ENCODE results near the gene CHD6.

Gene CHD6

GRCh38 chr20:41436679-41437078, 181.5 kb downstream of the CHD6 start:
- H3K27ac ChIP-seq (ENCODE audit: low read depth, low read length, poor library complexity, severe bottlenecking): no peak overlapping the region
- no peaks in the 10 kb centered on the region for H3K79me2 ChIP-seq (ENCODE audit: insufficient read depth, low read length)
- no peaks in the 10 kb centered on the region for H3K27me3 ChIP-seq (ENCODE audit: insufficient read depth, low read length)
- H4K20me1 ChIP-seq (ENCODE audit: insufficient read depth, low read length): no peaks in the 10 kb centered on the region
- no peaks in the 10 kb centered on the region for H3K4me1 ChIP-seq (ENCODE audit: insufficient read depth, low read length, severe bottlenecking)
- H3F3A ChIP-seq (ENCODE audit: insufficient read depth, low read length): no peaks in the 10 kb centered on the region
- no peak overlapping the region for H3K4me2 ChIP-seq (ENCODE audit: low read length)
- H3K4me3 ChIP-seq (ENCODE audit: low read depth, low read length, poor library complexity, severe bottlenecking): no peak overlapping the region
- H3K9ac ChIP-seq (ENCODE audit: low read length): no peak overlapping the region
- no peaks in the 10 kb centered on the region for H3K9me2 ChIP-seq (ENCODE audit: low read depth, low read length)
- H2AFZ ChIP-seq (ENCODE audit: low read length): no peak overlapping the region
- TF ChIP-seq EZH2 (IDR thresholded peaks at IDR 0.05; ENCODE audit: borderline replicate concordance, low read length): no peak
- TF ChIP-seq CTCF (IDR thresholded peaks at IDR 0.05; ENCODE audit: low read length): no peak
- no peaks in the 10 kb centered on the region for H3K9me3 ChIP-seq (ENCODE audit: low read length)
- peaks cover 54% of the 10 kb centered on the region for H3K36me3 ChIP-seq (ENCODE audit: insufficient read depth, low read length)

GRCh38 chr20:41433203-41433602, 185.0 kb downstream of the CHD6 start:
- TF ChIP-seq CTCF (IDR thresholded peaks at IDR 0.05; ENCODE audit: low read length) (no peak), EZH2 (IDR thresholded peaks at IDR 0.05; ENCODE audit: borderline replicate concordance, low read length) (no peak)
- Histone ChIP-seq H3K4me2 (ENCODE audit: low read length) (no peak overlapping the region), H3K36me3 (ENCODE audit: insufficient read depth, low read length) (peaks cover 43% of the 10 kb centered on the region), H3K4me3 (ENCODE audit: low read depth, low read length, poor library complexity, severe bottlenecking) (no peak overlapping the region), H2AFZ (ENCODE audit: low read length) (no peak overlapping the region), H3K79me2 (ENCODE audit: insufficient read depth, low read length) (no peaks in the 10 kb centered on the region), H3K27ac (ENCODE audit: low read depth, low read length, poor library complexity, severe bottlenecking) (no peak overlapping the region), H3K9ac (ENCODE audit: low read length) (no peak overlapping the region), H3K27me3 (ENCODE audit: insufficient read depth, low read length) (no peaks in the 10 kb centered on the region), H3K4me1 (ENCODE audit: insufficient read depth, low read length, severe bottlenecking) (no peaks in the 10 kb centered on the region), H4K20me1 (ENCODE audit: insufficient read depth, low read length) (no peaks in the 10 kb centered on the region), H3K9me2 (ENCODE audit: low read depth, low read length) (no peaks in the 10 kb centered on the region), H3F3A (ENCODE audit: insufficient read depth, low read length) (no peaks in the 10 kb centered on the region), H3K9me3 (ENCODE audit: low read length) (no peaks in the 10 kb centered on the region)

- Histone ChIP-seq H2AFZ (ENCODE audit: low read length) (no peak overlapping the region), H3K4me1 (ENCODE audit: insufficient read depth, low read length, severe bottlenecking) (no peaks in the 10 kb centered on the region), H3K9ac (ENCODE audit: low read length) (no peak overlapping the region), H3K27ac (ENCODE audit: low read depth, low read length, poor library complexity, severe bottlenecking) (no peak overlapping the region), H3K27me3 (ENCODE audit: insufficient read depth, low read length) (no peaks in the 10 kb centered on the region), H3K36me3 (ENCODE audit: insufficient read depth, low read length) (peaks cover 45% of the 10 kb centered on the region), H3K9me2 (ENCODE audit: low read depth, low read length) (no peaks in the 10 kb centered on the region), H3K79me2 (ENCODE audit: insufficient read depth, low read length) (no peaks in the 10 kb centered on the region), H3K4me3 (ENCODE audit: low read depth, low read length, poor library complexity, severe bottlenecking) (no peak overlapping the region), H3K9me3 (ENCODE audit: low read length) (no peaks in the 10 kb centered on the region), H3K4me2 (ENCODE audit: low read length) (no peak overlapping the region), H4K20me1 (ENCODE audit: insufficient read depth, low read length) (no peaks in the 10 kb centered on the region), H3F3A (ENCODE audit: insufficient read depth, low read length) (no peaks in the 10 kb centered on the region)
- no peak for TF ChIP-seq CTCF (IDR thresholded peaks at IDR 0.05; ENCODE audit: low read length)
- TF ChIP-seq EZH2 (IDR thresholded peaks at IDR 0.05; ENCODE audit: borderline replicate concordance, low read length): no peak
Measured at GRCh38 chr20:41432746-41433145, 185.4 kb downstream of the CHD6 start.

All from OCI-LY1 (cell line).